ENCODE results near the gene CA4.
"Not testable (repeated sequence)": the region's sequence is repeated elsewhere in the genome, so short reads cannot be mapped to it uniquely, and the experiment has no call there.

Gene CA4

DNA sequence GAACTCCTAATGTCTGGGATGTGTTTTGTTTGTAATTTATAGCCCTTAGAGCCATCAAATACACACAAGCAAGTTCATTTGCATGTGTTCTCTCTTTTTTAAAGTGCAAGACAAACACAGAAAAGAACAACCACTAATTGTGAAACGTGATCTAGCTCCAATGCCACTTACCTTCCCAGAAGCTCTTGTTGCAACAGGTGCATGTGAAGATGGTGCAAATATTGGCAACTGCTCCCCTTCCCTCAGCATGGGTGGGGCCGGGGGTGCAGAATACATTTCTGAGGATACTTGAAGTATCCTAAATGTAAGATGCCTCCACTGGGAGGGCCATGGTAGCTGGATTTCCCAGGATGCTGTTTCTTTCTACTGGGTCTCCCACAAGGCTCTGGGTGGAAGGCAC, 28.4 kb downstream of the CA4 start:
- not testable (repeated sequence) for DNase-seq

DNA sequence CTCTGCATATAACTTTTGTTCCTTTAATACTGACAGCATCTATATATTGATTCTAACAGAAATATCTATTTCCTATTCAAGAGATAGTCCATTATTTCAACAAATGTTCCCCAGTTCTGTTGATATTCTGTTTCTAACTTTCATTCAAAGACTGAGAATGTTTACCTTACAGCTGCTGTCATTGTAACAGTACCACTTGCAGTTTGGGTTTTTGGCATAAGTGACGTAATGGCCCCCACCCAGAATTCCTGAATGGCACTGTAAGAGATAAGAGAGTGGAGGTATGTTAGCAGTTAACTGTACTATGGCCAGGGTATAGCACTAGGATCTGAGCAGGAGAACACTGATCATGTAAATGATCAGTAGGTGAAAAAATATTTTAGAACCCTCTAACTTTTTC, 30.6 kb downstream of the CA4 start:
- not testable (repeated sequence) for DNase-seq

DNA sequence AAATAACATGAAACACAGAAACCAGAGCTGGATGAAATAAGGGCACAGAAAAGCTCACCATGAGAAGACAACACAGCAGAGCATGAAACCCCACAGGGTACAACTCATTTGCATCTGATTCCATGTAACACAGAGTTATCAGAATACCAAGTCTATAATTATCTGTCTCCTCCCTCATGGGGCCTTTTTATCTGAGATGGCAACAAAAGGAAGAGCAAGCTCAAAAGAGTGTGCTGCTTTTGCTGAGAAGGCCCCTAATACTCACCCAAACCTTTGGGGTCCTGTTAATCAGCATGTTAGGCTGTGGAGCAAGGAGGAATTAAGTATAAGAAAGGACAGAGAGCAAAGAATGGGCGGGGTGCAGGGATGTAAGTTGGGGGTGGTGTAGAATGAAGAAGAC, 36.6 kb downstream of the CA4 start:
- not testable (repeated sequence) for DNase-seq

DNA sequence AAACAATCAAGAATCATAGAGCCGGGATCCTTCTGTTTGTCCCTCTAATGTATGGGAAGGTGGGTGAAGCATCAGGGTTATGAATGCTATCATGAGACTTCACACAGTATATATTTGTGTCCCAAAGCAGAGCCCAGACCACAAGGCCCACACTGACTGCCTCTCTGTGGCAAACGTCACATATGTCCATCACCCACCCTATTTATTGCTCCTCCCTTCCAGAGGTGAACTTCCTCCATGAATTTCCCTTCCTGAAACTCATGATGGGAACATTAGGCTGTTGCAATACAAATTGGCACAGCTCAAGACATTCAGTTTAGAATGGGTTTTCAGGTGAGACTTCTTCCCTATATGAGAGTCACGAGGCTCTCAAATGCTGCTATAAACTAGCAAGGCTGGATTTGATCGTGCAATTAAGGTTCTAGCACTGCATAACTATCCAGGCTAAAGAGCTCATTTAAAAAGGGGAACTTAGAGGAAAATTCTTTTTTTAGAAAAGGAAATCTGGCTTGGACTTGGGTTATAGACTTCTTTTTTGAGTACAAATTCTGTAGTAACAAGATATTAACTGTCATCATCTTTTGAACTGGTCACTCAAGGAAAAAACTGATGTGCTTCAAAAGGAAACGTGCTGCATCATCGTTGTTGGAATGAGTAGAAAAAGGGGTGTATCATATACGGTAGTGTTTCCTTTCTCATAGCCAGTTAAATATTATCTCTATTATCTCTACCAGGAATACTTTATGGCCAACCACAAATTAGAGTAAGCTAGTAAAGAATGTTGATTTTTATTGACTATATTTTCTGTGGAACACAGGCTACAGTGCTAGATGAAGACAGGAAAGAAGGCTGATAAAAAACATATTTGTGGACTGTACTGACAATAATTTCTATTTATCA, 37.3 kb downstream of the CA4 start:
- DNase-seq = not testable (repeated sequence)

GRCh38 chr17:60188759-60189158, 39.0 kb downstream of the CA4 start:
- DNase-seq = no peak

- not testable (repeated sequence) for DNase-seq
These were observed 40.3 kb downstream of the CA4 start for GRCh38 chr17:60190032-60190431.

DNA sequence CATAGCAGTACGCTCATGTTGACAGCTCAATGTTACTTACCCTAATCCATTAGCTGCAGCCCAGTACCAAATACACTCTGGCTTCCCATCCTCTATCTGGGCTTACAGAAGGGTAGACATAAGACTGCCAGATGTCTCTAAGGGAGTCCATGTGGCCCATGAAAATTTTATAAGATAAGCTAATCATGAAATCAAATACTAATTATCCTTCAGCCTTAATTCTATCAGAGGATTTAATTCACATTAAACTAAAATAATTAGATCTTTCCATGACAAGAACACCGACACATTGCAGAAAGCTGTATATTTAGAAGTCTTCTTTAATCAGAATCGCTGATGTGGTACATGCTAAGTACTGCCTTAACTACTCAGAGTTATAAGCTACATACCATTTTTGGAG, 43.3 kb downstream of the CA4 start:
- not testable (repeated sequence) for DNase-seq

GRCh38 chr17:60193482-60193881, 43.7 kb downstream of the CA4 start:
- no peak for DNase-seq

- DNase-seq = not testable (repeated sequence)
These were observed 44.4 kb downstream of the CA4 start for GRCh38 chr17:60194141-60194540.

GRCh38 chr17:60198630-60199029, 48.9 kb downstream of the CA4 start:
- not testable (repeated sequence) for DNase-seq

- DNase-seq = not testable (repeated sequence)
These were observed 56.0 kb downstream of the CA4 start for GRCh38 chr17:60205782-60206181.

GRCh38 chr17:60208302-60208701, 58.5 kb downstream of the CA4 start:
- DNase-seq = not testable (repeated sequence)
